NCI-H1105 (cell line): ENCODE measurements around the gene STARD8.
"Not testable (repeated sequence)": the region's sequence is repeated elsewhere in the genome, so short reads cannot be mapped to it uniquely, and the experiment has no call there.

ENCODE experiments used
- DNase-seq: peaks from one replicate; lab custom pipeline; 2025; lab: John Stamatoyannopoulos, UW

STARD8 gene

DNA sequence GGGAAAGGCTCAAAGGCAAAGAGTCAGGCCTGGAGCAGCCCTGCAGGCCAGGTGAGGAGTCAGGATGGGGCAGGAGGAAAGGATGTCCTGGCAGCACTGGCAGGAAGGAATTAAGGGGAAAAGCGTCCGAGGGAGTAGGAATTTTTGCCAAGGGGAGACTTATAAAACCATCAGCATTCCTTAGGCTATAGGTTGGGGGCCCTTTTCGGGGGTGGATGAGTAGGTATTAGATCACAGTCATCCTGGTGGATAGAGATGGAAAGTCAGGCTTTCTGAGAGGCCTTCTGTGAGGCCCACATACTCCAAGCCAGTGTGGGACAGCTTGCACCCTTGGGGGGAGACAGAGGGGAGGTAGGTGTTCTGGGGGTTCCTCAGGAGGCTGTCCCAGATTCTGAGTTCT, 12.3 kb downstream of the STARD8 start:
- DNase-seq: no peak

DNA sequence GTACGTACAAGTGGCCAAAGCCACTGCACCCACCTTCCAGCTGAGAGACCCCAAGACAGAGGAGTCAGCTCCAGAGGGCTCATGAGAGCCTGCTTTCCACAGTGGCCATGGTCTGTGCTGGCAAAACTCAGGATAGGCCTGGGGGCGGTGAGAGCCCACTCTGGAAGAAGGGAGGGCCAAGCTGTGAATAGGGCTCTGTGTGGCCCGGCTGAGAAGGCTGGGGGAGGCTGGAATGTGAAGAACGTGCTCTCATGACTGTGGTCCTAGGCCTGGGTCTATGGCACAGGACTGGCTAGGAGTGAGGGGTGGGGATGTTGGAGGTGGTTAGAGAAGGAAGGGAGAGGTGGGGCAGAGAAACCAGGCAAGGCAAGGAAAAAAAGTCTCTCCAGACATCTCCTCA, 13.3 kb downstream of the STARD8 start:
- DNase-seq: no peak

DNA sequence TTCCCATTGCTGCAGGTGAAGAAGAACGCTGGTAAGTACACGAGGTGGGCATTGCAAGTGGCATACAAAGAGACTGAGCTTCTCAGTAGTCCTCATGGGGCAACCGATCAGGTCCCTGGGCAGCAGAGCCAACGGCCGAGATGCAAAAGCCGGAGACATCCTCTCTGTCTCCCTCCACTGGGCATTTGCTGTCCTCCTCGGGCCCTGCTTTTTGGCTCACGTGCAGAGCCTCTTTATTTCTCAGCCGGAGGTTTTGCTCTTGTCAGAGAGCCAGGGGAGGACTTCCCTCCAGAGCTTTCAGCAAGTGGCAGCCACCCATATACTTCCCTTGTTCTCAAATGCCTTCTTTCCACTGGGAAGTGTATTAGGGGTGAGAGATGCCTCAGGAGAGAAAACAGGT, 18.0 kb downstream of the STARD8 start:
- DNase-seq: no peak

DNA sequence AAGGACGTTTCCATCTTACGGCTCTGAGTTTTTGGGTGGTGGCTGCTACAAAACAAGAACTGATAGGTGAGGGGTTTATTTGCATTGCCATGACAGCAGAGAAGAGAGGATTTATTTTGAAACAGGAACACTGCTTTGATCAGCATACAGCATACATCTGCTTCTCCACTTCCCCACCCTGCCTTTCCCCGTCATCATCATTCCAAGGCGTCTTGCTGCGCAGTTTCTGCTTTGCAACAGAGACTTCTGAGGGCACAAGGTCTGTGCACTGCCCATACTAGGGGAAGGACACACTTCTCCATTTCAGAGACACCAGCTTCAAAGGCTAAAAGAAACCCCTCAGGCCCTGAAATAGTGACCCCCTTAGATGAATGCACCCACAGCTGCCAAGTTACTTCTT, 19.1 kb downstream of the STARD8 start:
- no peak for DNase-seq

DNA sequence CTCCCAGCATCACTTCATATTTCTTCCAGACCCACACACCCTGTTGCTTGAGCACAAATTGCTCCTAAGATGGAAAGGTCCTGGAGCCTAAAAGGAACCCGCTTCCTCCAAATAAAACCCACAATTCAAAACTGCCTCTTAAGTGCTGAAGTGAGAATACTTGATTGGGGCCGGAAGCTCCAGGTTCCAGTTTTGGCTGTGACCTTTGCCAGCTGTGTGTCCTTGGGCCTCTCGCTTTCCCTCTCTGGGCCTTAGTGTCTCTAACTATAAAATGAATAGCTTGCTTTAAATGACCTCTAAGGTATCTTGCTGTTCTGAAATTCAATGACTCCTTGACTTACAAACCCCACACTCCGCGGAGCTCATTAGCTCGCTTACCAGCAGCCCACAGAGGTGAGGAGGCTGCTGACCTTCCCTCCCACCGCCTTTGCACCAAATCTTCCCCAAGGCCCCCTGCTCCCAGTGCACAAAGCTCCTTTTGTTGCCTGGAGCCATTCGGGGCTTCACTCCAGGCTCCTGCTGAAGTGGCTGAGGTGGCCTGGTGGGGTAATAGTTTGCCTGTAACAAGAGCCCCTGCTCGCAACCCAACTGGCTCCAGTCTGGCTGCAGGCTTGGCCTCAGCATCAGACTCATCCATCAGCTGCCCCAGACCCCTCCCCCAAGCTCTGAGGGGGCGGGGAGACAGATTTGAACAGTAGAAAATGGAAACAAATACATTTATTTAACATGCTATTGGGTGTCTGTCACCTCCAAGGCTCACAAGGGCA, 21.8 kb downstream of the STARD8 start:
- DNase-seq: no peak

DNA sequence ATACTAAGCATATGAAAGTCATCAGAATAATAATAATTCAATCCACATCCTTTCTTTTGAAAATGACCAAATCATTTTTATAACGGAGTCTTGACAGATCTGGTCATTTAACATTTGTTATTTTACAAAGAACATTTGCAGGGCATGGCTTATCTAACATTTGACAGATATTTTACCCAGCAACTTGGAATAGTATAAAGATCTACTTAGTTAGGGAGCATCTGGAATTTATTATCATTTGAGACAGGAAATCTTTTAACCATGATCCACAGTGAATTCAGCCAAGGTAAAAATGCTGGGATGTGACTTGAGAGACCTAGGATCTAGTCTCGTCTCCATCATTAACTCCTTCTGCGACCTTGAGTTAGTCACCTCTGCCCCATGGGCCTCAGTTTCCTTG, 22.4 kb downstream of the STARD8 start:
- no peak for DNase-seq

DNA sequence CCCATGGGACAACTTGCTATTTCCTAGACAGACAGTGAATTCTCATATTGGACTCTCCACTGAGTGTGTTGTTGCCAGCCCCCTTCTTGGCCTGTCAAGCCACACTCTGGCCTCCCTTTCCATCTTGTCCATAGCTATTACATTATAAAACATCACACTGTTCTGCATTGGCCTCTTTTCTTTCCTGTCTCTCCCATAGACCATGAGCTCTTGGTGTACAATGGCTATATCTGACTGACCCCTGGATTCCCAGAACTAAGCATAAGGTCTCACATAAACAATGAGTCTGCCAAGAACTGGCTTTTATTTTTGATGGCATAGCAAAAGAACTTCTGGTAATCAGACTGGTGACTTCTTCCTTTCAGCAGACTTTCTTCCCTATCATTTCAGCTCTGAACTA, 23.8 kb downstream of the STARD8 start:
- DNase-seq: no peak

DNA sequence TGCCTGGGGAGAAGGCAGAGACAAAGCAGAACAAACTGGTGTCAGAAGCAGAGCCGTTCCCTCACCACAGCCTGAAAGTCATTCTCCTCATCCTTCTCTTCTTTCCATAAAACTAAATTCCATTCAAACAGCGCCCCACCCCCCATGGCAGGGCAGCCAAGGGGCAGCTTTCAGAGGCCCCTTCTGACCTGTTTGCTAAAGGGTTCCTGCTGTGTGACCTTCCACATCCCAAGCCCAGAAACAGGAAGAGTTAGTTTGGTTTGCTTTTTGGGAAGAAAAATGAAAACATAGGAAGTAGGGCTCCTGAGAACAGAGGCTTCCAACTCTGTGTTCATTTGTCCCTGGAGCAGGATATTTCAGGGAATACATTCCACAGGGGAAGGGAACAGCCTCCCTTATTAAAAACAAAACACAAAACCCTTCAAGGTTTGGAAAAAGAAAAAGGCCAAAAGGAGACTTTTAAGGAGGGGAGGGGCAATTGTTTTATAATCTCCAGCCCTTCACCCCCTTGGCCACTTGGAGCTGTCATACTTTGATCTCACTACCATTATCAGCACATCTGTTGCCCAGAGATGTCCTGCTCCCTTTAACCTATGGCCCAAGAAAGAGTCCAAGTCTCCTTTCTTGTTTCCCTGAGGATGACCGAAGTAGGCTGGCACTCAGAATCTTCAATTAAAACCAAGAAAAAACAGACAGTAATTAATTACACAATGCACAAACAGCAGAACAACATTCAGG, 25.3 kb downstream of the STARD8 start:
- no peak for DNase-seq

DNA sequence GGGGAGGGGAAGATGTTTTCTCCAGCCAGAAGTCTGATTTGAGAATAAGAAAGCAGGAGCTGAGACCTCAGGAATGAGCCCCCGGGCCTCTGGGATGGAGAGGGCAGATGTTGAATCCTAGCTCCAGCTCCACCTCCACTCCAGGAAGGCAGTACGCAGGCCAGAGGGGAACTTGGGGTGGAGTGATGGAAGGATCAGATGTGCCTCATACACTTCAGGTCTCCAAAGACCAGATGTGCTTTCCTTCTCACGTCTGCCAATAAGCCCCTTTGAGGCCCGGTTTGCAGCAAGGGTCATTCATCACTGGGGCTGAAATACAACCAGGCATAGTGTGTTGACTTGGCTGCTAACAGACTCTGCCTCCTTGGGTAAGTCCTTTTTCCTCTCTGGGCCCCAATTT, 28.1 kb downstream of the STARD8 start:
- DNase-seq: no peak

DNA sequence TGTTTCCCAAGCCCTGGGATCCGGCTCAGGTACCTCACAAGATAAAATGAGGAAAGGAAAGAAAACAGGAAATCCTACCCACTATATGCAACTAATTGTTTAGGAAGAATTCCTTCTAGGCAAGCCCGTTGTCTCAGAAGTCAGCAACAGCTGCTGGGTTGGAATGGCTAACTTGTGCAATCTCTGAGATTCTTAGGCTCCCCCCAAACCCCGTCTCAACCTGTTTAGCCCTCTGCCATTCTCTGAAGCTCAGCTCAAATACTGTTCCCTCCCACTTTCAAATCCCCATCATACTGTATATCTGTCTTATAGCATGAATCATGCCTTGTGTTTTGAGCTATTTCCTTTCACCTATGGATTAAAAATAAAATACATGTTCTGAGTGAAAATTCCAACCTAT, 28.9 kb downstream of the STARD8 start:
- no peak for DNase-seq

DNA sequence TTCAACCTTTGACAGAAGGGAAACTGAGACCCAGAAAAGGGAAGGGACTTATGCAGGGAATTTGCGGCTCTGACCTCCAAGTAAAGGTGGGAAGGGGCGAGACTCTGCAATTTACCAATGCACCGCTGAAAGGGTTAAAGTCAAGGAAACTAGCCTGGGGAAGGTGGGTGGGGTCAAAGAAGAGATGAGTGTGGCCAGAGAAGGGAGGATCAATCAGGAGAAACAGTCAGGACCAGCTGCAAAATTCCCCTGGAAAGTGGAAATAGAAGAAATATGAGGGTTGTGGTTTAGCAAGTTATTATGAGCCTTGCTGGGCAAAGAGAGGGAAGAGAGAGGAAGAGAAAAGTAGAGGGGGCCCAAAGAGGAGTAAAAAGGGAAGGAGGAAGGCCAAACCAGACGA, 30.5 kb downstream of the STARD8 start:
- DNase-seq: no peak

DNA sequence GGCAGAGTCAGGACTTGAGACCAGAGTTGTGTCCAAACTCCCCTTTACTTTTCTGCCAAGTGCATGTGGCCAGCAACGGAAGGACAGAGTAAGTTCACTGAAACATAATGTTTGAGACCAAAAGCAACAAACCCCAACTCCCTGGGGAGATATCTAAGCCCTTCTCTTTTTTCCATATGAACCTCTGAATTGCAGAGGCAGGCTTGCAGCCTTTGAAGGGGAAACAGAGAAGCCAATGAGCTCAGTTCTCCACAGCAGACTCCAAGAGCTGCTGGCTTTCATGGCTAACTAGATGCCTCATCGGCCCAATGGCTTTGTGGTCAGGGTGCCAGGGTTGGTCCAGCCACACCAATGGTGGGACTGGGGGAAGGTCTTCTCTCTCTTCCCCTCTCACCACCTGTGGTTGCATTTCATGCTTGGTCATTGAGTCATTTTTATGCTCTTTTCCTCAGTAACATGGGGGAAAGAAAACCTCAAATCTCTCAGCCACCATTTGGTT, 34.0 kb downstream of the STARD8 start:
- DNase-seq: no peak

DNA sequence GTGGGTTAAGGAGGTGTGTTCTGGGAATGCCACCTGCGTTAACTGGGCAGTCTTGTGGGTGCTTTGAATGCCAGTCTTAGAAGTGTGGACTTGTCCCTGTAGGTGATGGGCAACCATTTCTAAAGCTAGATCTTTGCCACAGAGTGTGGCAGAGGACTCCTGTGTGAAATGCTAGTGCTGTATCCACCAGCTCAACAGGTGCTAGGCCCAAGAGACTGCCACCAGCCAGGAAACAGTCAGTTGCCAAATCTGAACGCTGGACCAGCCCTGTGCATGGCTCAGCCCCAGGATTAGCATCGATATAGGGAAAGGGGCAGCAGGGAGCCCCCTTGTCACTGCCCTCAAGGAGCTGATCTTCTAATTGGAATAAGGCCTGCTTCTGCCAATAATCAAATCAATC, 35.3 kb downstream of the STARD8 start:
- no peak for DNase-seq

DNA sequence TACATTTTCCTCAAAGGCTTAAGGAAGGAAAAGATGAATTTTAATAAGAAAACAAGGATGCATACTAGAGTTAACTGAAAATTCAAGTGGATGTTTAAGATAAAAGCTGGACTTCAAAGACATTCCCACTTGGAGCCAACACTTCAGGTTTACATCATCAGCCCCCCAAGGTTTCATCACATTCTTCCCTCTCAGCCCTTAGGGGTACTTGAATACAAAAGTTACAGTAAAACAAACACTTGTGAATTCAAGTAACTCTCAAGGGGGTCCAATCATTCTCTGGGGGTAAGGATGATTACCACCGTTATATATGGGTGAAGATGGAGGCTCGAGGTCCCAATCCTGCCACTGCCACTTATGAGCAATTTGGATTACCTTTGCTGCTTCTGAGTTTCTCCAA, 36.1 kb downstream of the STARD8 start:
- DNase-seq: no peak

DNA sequence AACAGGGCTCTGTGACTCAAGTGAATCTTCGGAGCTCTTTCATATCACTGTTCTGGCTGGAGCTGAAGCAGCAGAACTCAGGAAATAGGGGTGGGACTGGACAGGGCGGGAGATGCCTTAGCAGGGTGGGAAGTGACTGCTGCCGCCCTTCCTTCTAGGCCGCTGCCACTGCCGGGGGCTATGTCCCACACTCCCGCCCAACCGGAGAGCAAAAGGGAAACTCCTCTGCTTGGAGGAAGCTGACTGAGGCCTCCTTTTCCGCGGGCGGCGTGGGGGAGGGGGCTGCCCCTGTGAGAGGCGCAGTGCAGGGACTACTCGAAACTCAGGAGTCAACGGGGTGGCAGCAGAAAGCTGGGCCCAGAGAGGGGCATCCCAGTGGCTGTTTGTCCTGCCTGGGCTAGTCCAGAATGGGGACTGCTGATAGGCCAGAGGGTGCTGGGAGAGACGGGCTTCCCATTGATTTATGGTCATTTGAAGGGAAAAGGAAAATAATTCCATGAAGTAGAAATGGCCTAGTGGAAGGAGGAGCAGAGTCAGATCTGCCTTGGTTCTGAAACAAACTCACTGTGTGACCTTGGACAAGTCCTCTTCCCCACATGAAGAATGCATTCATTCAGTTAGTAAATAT, 36.9 kb downstream of the STARD8 start:
- no peak for DNase-seq

DNA sequence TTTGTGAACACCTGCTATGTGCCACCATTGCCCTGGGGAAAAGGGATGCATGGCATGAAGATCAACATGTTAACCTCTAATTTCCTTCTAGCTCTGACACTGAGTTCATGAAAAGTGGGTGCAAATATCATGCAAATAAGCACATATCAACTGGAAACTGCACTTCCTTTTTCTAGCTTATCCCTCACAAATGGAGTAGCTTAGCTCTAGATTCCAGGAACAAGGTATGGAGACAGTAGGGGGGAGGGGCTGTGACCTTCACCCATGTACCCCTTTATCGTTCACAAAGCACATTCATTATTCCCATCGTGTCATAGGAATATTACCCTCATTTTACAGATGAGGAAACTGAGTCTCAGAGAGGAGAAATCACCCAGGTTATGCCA, 37.4 kb downstream of the STARD8 start:
- DNase-seq: no peak

DNA sequence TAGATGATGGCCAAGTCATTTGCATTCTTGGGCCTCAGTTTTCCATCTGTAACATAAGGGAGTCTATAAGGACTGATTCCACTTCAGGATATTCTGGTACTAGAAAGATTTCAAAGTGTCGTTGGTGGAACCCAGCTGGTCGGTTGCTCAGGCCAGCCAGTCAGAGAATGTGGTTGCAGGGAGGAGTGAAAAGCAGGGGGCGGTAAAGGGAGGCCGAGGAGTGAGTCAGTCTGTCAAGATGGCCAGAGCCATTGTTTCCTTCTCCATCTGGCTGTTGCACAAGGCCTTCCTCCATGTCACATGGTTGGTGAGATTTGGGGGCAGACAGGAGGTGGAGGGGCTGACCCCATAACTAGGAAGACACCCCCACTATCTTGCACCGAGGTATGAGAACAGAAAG, 38.2 kb downstream of the STARD8 start:
- no peak for DNase-seq

DNA sequence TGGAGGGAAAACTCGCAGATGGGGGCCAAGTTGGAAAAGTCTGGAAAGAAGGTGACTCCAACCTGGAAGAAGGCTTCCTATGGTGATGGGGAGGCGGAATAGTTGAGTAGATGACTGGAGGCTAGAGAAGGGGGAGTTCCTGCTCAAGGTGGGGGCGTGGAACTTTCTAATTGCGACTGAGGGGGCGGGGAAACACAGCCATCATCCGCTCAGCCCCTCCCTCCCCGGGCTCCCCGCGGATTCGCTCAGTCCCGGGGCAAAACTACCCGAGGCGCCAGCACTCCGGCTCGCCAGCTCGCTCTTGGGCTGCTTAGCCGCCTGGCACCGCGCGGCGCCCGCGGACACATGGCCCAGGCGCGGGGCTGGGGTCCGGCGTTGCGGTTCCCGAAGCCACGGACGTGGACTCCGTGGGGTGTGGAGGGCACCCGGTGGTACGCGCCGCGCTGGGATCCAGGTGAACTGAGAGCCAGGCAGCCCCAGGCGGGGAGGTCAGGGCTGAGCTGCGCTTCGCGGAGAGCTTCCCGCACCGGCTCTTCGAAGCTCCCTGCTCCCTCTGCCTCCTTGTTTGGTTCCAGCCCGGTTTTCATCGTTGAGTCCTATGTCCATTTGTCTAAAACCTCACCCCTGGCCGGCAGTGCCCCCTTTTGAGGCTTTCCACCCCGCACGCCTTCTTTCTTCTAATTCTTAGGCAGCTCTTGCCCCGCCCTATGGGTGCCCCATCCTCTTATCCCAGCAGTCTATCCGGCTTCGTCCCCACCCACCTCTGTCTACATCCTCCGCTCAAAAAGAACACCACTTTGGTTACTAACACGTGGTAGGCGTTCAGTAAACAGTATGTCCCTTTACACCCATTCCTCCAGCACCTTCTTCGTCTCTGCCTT, 38.9 kb downstream of the STARD8 start:
- no peak for DNase-seq

DNA sequence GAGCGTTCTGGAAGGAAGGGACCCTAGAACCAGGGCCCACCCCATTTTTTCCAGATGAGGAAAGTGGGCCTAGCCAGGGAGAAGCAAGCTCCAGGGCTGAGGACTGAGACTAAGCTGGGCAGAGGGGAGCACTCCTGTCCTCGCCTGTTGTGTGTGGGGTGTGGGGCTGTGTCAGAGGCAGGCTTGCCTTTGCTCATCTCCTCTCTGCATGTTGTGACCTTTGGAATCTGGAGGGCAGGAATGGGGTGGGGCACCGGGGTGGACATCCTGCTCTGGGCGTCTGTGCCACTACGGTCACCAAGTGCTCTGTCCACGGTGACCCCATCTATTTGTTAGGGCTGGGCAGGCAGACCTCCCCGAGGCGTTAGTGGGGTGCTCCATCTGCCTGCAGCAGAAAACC, 41.5 kb downstream of the STARD8 start:
- DNase-seq: not testable (repeated sequence)

DNA sequence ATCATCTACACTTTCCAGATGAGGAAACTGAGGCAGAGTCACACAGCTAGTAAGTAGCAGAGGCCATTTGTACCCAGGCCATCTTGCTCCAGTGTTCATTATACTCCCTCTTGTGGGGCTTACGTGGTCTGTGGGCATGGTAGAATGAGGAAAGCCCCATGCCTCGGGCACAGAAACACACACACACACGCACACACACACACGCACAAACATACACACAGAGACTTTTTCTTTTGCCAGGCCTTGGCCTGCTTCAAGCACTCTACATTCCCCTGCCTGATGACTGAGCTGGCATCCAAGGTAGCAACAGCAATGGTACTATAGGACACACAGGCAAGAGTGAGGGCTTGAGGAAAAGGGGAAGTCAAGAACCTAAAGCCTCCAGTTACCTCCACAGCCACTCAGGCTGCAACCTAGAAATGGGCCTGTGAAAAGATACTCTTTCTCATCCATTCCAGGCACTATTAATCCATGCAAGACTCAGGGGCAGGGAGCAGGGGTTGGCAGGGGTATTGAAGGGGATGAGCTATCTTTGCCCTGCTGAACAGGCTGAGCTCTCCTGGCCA, 43.6 kb downstream of the STARD8 start:
- DNase-seq: no peak

DNA sequence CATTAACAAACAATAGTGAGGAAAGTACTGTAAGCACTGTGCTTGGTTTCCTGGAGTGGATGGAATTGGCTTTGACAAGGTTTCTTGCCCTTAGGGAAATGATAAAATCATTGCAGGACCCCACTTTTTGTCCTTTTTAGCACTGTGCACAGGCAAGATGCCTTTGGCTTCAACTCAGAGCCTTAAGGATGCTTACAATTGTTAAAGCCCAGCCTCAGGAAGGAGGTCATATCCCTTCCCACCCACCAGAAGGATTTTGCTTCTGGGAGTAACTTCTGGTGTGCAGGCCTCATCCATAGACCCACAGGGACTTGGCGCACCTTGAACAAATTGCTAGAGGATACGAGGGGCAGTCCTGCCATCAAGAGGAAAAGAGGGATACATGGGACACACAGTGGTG, 44.5 kb downstream of the STARD8 start:
- no peak for DNase-seq

DNA sequence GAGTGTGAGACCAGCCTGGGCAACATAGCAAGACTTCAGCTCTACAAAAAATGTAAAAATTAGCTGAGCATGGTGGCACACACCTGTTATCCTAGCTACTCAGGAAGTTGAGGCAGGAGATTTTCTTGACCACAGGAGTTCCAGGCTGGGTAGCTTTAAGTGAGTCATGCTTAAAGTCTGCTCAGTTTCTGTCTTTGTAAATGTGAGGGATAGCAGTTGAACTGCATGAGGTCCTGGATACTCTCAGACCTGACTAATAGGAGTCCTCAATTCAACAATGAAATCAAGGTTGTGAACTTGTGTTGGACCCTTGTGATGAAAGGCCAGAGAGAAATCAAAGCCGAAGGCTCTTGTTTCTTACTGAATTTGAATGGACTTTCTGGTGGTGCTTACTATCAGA, 45.2 kb downstream of the STARD8 start:
- no peak for DNase-seq
